Thyroid gland (tissue), 4 donors: ENCODE measurements around the gene PRDM7.

ENCODE experiments used
- CTCF ChIP-seq, 6 experiments: fragments of 200-600 bp in 3 of 6; fragments of 450-650 bp in 3 of 6; sonication (generic) in 3 of 6; IDR thresholded peaks; one replicate each; pipeline ENCODE4 v1.5.1; 2016 to 2019; ENCODE audit warnings: antibody characterized with exemption in 6 of 6, mild to moderate bottlenecking in 2 of 6, inconsistent platforms in 1 of 6, moderate library complexity in 1 of 6
- POLR2A ChIP-seq, 2 donors: fragments of 450-650 bp; IDR thresholded peaks; one replicate each; pipeline ENCODE4 v1.6.1; 2017; ENCODE audit warnings: antibody characterized with exemption in 2 of 2, mild to moderate bottlenecking in 2 of 2, moderate library complexity in 1 of 2

GRCh38 chr16:90035902-90036301 is 41.2 kb downstream of the PRDM7 start:
- TF ChIP-seq POLR2A (IDR thresholded peaks at IDR 0.05) (no peak), CTCF (IDR thresholded peaks at IDR 0.05) (no peak)
